Iris pigment epithelial cell (primary cell): ENCODE data around the gene TRAPPC3.
"Not testable (repeated sequence)": the region's sequence is repeated elsewhere in the genome, so short reads cannot be mapped to it uniquely, and the experiment has no call there.

Experiments used
- DNase-seq: peaks from one replicate; pipeline ENCODE4 v3.0.0-alpha.2; 2011; ENCODE audit warnings: low read depth

TRAPPC3 gene

GRCh38 chr1:36166136-36166535, 16.9 kb upstream of the TRAPPC3 start:
- no peak for DNase-seq

GRCh38 chr1:36165145-36165544, 15.9 kb upstream of the TRAPPC3 start:
- no peak for DNase-seq

DNA sequence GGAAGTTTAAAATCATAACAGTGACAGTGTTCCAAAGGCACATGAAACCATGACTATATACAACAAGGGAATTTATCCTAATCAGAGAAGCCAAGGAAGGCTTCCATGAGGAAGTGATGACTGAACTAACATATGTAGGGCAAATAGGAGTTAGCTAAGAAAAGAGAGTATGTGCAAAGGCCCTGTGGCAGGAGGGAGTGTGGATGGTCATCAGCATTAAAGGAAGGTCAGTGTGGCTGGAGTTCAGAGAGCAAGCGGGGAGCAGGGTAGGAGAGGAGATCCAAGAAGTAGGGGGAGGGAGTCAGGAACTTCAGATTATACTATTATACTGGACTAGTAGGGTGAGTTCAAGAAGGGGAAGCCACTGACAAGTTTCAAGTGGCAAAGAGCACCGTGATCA, 15.1 kb upstream of the TRAPPC3 start:
- no peak for DNase-seq

DNA sequence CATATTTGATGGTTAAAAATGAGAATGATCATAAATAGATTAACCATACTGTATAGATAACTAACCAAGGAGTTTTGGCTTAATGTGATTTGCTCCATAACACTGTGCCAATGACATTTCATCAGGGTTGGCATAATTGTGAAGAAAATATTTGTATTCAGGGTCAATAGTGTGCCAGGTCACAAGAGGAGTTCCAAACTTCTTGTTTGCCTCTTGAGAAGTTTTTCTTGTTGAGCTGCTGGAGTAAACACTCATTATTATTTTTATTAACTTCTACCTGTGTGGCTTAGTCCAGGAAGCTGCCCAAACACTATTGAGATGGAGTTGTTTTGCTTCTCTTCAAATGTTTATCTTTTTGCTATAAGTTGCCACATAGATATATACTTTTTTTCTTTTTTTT, 14.1 kb upstream of the TRAPPC3 start:
- DNase-seq = no peak

GRCh38 chr1:36162680-36163239, 13.5 kb upstream of the TRAPPC3 start:
- no peak for DNase-seq

- peak; percentile 53 for DNase-seq
Measured at GRCh38 chr1:36161641-36162531, 12.6 kb upstream of the TRAPPC3 start.

- peak; percentile 63 for DNase-seq
Measured at GRCh38 chr1:36160949-36161485, 11.7 kb upstream of the TRAPPC3 start.

GRCh38 chr1:36160388-36160948, 11.2 kb upstream of the TRAPPC3 start:
- no peak for DNase-seq

GRCh38 chr1:36159614-36160387, 10.5 kb upstream of the TRAPPC3 start:
- DNase-seq = no peak

GRCh38 chr1:36158827-36159252, 9.6 kb upstream of the TRAPPC3 start:
- DNase-seq = not testable (repeated sequence)

- no peak for DNase-seq
Measured at GRCh38 chr1:36157973-36158826, 8.9 kb upstream of the TRAPPC3 start.

- DNase-seq = peak; percentile 47
Measured at GRCh38 chr1:36157115-36157903, 8.0 kb upstream of the TRAPPC3 start.

DNA sequence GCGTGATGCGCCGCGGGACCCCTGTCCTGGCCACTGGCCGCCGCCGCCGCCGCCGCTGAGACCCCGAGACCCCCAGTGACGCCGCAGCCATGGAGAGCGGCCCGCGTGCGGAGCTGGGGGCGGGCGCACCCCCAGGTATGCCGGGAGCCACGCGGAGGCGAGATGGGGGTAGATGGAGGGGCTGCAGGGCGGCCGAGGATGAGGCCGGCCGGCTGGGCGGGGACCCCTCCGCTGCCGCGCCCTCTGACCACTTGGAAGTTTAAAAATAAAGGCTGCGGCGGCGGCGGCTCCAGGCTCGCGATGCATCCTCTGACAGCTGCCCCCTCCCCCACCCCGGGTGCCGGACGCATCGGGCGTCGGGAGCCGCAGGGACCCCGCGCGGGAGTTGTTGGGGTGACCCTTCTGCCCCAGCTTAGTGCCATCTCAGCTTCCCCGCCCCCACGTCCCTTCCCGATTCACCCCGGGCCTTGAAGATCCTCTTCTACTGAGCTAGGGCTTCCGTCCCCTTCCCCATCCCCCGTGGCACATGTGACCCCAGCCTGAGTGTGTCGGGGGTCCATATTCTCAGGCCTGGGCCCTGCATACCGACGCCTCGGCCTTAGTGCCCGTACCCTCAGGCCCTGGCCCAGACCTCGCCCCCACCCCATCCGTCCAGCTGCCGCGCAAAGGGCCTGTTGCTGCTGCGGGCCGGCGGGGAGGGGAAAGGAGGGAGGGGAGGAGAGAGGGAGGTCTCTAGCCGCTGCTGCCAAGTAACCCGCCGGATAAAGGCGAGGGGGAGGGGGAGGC, 7.2 kb upstream of the TRAPPC3 start:
- DNase-seq = peak; percentile 68

- DNase-seq = peak; percentile 86
Measured at GRCh38 chr1:36155408-36156328, 6.4 kb upstream of the TRAPPC3 start, which contains the start of gene MAP7D1. MAP7D1 (plus strand) TSS chr1:36156160; CDS start chr1:36156418, 258 bp downstream.

- DNase-seq = no peak
Measured at GRCh38 chr1:36154765-36155407, 5.6 kb upstream of the TRAPPC3 start.

GRCh38 chr1:36154335-36154734, 5.0 kb upstream of the TRAPPC3 start:
- DNase-seq = no peak

DNA sequence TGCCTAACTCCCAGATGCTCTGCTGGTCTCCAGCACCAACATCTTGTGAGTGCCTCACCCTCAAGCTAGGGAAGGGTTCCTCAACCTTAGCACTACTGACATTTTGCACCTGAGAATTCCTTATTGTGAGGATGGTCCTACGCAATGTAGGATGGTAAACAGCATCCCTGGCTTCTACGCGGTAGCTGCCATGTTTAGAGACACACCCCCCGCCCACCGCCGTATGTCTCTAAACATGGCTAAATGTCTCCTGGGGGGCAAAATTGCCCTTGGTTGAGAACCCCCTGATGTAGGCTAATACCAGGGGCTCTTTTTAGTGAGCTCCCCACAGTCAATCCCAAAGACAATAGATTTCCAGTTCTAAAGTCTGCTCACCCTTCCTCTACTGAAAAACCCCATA, 4.2 kb upstream of the TRAPPC3 start:
- DNase-seq = no peak

- DNase-seq = no peak
Measured at GRCh38 chr1:36151845-36152203, 2.5 kb upstream of the TRAPPC3 start.
